HEK293 (cell line): ENCODE results near the gene IVNS1ABP.

Experiments used
- CTCF ChIA-PET: fragments of 350-600 bp; formaldehyde crosslinking; extraction: SDS; loops from one replicate; lab custom pipeline; 2021; ENCODE audit warnings: antibody characterized with exemption; lab: Yijun Ruan, JAX
- POLR2A ChIA-PET: fragments of 300-600 bp; formaldehyde crosslinking; extraction: SDS; loops from one replicate; lab custom pipeline; 2020; ENCODE audit warnings: antibody characterized with exemption, inconsistent platforms; lab: Yijun Ruan, JAX
- H3K27ac ChIP-seq: fragments of 200-500 bp; sonication (Bioruptor generic); 2 replicates; pipeline ENCODE4 v1.5.1; 2014; ENCODE audit warnings: low read depth, low read length, control low read depth, inconsistent platforms; ENCODE audit errors: extremely low read depth
- H3K36me3 ChIP-seq, 2 experiments: fragments of 200-500 bp in 1 of 2; sonication (Bioruptor generic) in 1 of 2; 1 replicate in 1 of 2; 2 replicates in 1 of 2; pipeline ENCODE4 v1.5.1; 2014 to 2017; ENCODE audit warnings: inconsistent platforms in 2 of 2, low read length in 2 of 2; ENCODE audit not compliant: control insufficient read depth in 2 of 2, insufficient read depth in 1 of 2
- H3K4me1 ChIP-seq: fragments of 200-500 bp; sonication (Bioruptor generic); 2 replicates; pipeline ENCODE4 v1.5.1; 2014; ENCODE audit warnings: mild to moderate bottlenecking, low read length, inconsistent platforms; ENCODE audit not compliant: control insufficient read depth, insufficient read depth
- H3K4me3 ChIP-seq: 2 replicates; pipeline ENCODE4 v1.5.1; 2011; ENCODE audit warnings: low read depth, mild to moderate bottlenecking, control low read depth, low read length, moderate library complexity
- H3K9me3 ChIP-seq: fragments of 200-500 bp; sonication (Bioruptor generic); 2 replicates; pipeline ENCODE4 v1.5.1; 2014; ENCODE audit warnings: low read depth, low read length, inconsistent platforms; ENCODE audit not compliant: control insufficient read depth, insufficient read depth
- HOXD13 ChIP-seq: sonication (generic); formaldehyde crosslinking; IDR thresholded peaks from 2 replicates; pipeline ENCODE4 v1.8.0; 2022; ENCODE audit warnings: missing genetic modification reagents, borderline replicate concordance
- KLF7 ChIP-seq: fragments of 450-650 bp; formaldehyde crosslinking; IDR thresholded peaks from 2 replicates; pipeline ENCODE4 v1.5.1; 2016; ENCODE audit warnings: missing biosample characterization, missing genetic modification characterization, borderline replicate concordance
- ZBTB10 ChIP-seq: fragments of 450-650 bp; formaldehyde crosslinking; IDR thresholded peaks from 2 replicates; pipeline ENCODE4 v1.5.1; 2016; ENCODE audit warnings: missing biosample characterization, missing genetic modification characterization
- ZNF114 ChIP-seq: fragments of 450-650 bp; formaldehyde crosslinking; IDR thresholded peaks from 2 replicates; pipeline ENCODE4 v1.5.0; 2017; ENCODE audit warnings: missing biosample characterization, missing genetic modification characterization
- ZNF18 ChIP-seq: fragments of 450-650 bp; formaldehyde crosslinking; IDR thresholded peaks from 2 replicates; pipeline ENCODE4 v1.5.1; 2016; ENCODE audit warnings: missing biosample characterization, missing genetic modification characterization
- ZNF24 ChIP-seq: fragments of 450-650 bp; formaldehyde crosslinking; IDR thresholded peaks from 2 replicates; pipeline ENCODE4 v1.5.1; 2016; ENCODE audit warnings: missing biosample characterization, missing genetic modification characterization
- ZNF280D ChIP-seq: fragments of 450-650 bp; formaldehyde crosslinking; IDR thresholded peaks from 2 replicates; pipeline ENCODE4 v1.5.1; 2016; ENCODE audit warnings: missing biosample characterization, missing genetic modification characterization
- ZNF48 ChIP-seq: fragments of 450-650 bp; formaldehyde crosslinking; IDR thresholded peaks from 2 replicates; pipeline ENCODE4 v1.5.1; 2016; ENCODE audit warnings: missing biosample characterization, missing genetic modification characterization
- ZNF549 ChIP-seq: fragments of 450-650 bp; IDR thresholded peaks from 2 replicates; pipeline ENCODE4 v1.5.1; 2018; ENCODE audit warnings: missing biosample characterization, missing genetic modification characterization, mild to moderate bottlenecking, inconsistent platforms, moderate library complexity
- ZNF677 ChIP-seq: fragments of 450-650 bp; IDR thresholded peaks from 2 replicates; pipeline ENCODE4 v1.5.0; 2018; ENCODE audit warnings: missing biosample characterization, mild to moderate bottlenecking, missing genetic modification characterization, moderate library complexity
- ZNF76 ChIP-seq: fragments of 450-650 bp; formaldehyde crosslinking; IDR thresholded peaks from 2 replicates; pipeline ENCODE4; 2016; ENCODE audit warnings: low read depth, missing biosample characterization, missing genetic modification characterization, borderline replicate concordance
- ZSCAN5A ChIP-seq: fragments of 450-650 bp; formaldehyde crosslinking; IDR thresholded peaks from 2 replicates; pipeline ENCODE4 v1.5.1; 2016; ENCODE audit warnings: missing biosample characterization, missing genetic modification characterization
- ZXDB ChIP-seq: fragments of 450-650 bp; formaldehyde crosslinking; IDR thresholded peaks from 2 replicates; pipeline ENCODE4 v1.5.1; 2016; ENCODE audit warnings: missing biosample characterization, missing genetic modification characterization

Gene IVNS1ABP

GRCh38 chr1:185291159-185291558 lies 25.9 kb downstream of the IVNS1ABP start:
- H3K27ac ChIP-seq, result no peak overlapping the region
- TF ChIP-seq ZNF18 (tag by site-specific recombination) (no peak), KLF7 (tag by site-specific recombination) (no peak), ZXDB (tag by site-specific recombination) (no peak), ZNF549 (tag by site-specific recombination) (no peak), ZNF24 (no peak), HOXD13 (CRISPR knock-in tag) (no peak), ZNF114 (tag by site-specific recombination) (no peak), ZNF48 (no peak), ZBTB10 (no peak), ZSCAN5A (no peak), ZNF677 (no peak)
- ChIA-PET CTCF (interaction anchor here (1.2 kb wide), 1 partner anchor 26 kb away, joined by 4 read pairs; the partner anchor contains the start of gene IVNS1ABP), POLR2A (no interaction called here)
- no peaks in the 10 kb centered on the region for H3K4me1 ChIP-seq
- peaks cover 5 to 27% of the 10 kb centered on the region in 2 experiments; a peak in 2 of 3 replicates for H3K36me3 ChIP-seq
- H3K4me3 ChIP-seq, result no peak overlapping the region
- H3K9me3 ChIP-seq, result no peaks in the 10 kb centered on the region

GRCh38 chr1:185289880-185290279 lies 27.2 kb downstream of the IVNS1ABP start:
- TF ChIP-seq ZNF280D (tag by site-specific recombination), result peak; percentile 24; the same call in 1 of the 2 replicates
- no peak for TF ChIP-seq ZNF76
- no peak for TF ChIP-seq ZSCAN5A
- Histone ChIP-seq H3K36me3 (peaks cover 0 to 14% of the 10 kb centered on the region in 2 experiments; a peak in 1 of 3 replicates), H3K9me3 (no peaks in the 10 kb centered on the region), H3K4me3 (no peak overlapping the region), H3K27ac (no peak overlapping the region), H3K4me1 (no peaks in the 10 kb centered on the region)
- POLR2A ChIA-PET, result no interaction called here
- CTCF ChIA-PET, result no interaction called here
